ENCODE measurements around the gene CNOT4.

GRCh38 chr7:135313971-135314370 lies 195.9 kb downstream of the CNOT4 start:
- TF ChIP-seq CTCF (IDR thresholded peaks at IDR 0.05; ENCODE audit: borderline replicate concordance, extremely low read depth, low read length, poor library complexity, severe bottlenecking) (no peak), EZH2 (IDR thresholded peaks at IDR 0.05; ENCODE audit: borderline replicate concordance, low read depth, low read length, severe bottlenecking) (no peak)

Data from DND-41 (cell line).